SK-N-SH (cell line): Measurements from ENCODE around the gene HUNK.

Experiments
- EZH2phosphoT487 ChIP-seq: fragments of 200-600 bp; sonication (generic); IDR thresholded peaks from 2 replicates; pipeline ENCODE4 v1.6.1; 2017; ENCODE audit warnings: low read depth, mixed run types, mild to moderate bottlenecking, antibody characterized with exemption, moderate library complexity, borderline replicate concordance
- FOSL2 ChIP-seq: IDR thresholded peaks from 2 replicates; pipeline ENCODE4 v1.4.0; 2012; ENCODE audit warnings: low read depth, mild to moderate bottlenecking, moderate library complexity, borderline replicate concordance
- POLR2AphosphoS5 ChIP-seq: IDR thresholded peaks from 2 replicates; pipeline ENCODE4 v1.6.1; 2012; ENCODE audit warnings: low read depth, low read length
- REST ChIP-seq: IDR thresholded peaks from 2 replicates; pipeline ENCODE4 v1.6.1; 2012; ENCODE audit warnings: mild to moderate bottlenecking, low read depth, low read length, moderate library complexity
- TAF1 ChIP-seq: IDR thresholded peaks from 2 replicates; pipeline ENCODE4 v1.6.1; 2012; ENCODE audit warnings: low read depth, mild to moderate bottlenecking, low read length, moderate library complexity, borderline replicate concordance
- TF ChIP-seq, protein P1 (sequence below): fragments of 200-600 bp; sonication (generic); IDR thresholded peaks from 2 replicates; pipeline ENCODE4 v1.6.1; 2017; ENCODE audit warnings: antibody characterized with exemption, mild to moderate bottlenecking, moderate library complexity
- TF ChIP-seq, protein P2 (sequence below): fragments of 150-350 bp; IDR thresholded peaks from 2 replicates; pipeline ENCODE4 v1.6.1; 2017; ENCODE audit warnings: antibody characterized with exemption, low read length, low read depth, borderline replicate concordance

DNA sequence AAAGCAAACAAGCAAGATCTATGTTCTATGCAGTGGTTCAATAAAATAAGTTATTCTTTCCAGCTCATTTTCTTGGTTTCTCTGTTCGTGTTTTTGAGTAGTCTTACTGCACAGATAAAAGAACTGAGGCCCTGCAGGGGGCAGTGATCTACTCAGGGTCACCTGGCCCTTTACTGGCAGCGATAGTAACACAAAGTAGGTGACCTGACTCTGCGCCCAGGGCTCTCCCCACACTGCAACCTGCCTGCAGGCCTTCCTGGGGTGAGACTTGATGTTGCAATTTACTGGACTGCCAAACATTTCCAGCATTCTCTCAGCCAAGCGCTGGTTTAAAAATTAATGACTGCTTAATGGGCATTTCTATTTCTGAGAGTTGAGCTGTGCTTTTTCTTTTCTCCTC is 110.3 kb downstream of the HUNK start:
- TF ChIP-seq, protein P1, sequence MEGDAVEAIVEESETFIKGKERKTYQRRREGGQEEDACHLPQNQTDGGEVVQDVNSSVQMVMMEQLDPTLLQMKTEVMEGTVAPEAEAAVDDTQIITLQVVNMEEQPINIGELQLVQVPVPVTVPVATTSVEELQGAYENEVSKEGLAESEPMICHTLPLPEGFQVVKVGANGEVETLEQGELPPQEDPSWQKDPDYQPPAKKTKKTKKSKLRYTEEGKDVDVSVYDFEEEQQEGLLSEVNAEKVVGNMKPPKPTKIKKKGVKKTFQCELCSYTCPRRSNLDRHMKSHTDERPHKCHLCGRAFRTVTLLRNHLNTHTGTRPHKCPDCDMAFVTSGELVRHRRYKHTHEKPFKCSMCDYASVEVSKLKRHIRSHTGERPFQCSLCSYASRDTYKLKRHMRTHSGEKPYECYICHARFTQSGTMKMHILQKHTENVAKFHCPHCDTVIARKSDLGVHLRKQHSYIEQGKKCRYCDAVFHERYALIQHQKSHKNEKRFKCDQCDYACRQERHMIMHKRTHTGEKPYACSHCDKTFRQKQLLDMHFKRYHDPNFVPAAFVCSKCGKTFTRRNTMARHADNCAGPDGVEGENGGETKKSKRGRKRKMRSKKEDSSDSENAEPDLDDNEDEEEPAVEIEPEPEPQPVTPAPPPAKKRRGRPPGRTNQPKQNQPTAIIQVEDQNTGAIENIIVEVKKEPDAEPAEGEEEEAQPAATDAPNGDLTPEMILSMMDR, result no peak
- TF ChIP-seq POLR2AphosphoS5 (no peak), EZH2phosphoT487 (no peak), REST (no peak), TAF1 (no peak), FOSL2 (no peak)
- TF ChIP-seq, protein P2, sequence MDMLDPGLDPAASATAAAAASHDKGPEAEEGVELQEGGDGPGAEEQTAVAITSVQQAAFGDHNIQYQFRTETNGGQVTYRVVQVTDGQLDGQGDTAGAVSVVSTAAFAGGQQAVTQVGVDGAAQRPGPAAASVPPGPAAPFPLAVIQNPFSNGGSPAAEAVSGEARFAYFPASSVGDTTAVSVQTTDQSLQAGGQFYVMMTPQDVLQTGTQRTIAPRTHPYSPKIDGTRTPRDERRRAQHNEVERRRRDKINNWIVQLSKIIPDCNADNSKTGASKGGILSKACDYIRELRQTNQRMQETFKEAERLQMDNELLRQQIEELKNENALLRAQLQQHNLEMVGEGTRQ, result no peak
